Body of pancreas (tissue), 4 donors: ENCODE data around the gene SORL1. TPM values are rescaled to one million over a fixed set of nuclear protein-coding genes. Genes with fewer than 3 reads are reported as not detected.

ENCODE experiments used
- ATAC-seq: fragments of 150-250 bp; one replicate; pipeline ENCODE4 v1.9.1; 2016
- DNase-seq, 4 donors: peaks; one replicate each; pipeline ENCODE4 v3.0.0-alpha.2; 2019
- H3K27ac ChIP-seq, 4 donors: fragments of 200-600 bp; sonication (generic); 1 replicate in 3 of 4; 2 replicates in 1 of 4; pipeline versions ENCODE4 v1.5.1 to v1.6.1; 2016 to 2019; ENCODE audit warnings: mild to moderate bottlenecking in 1 of 4, mixed read lengths in 1 of 4, moderate library complexity in 1 of 4
- H3K27me3 ChIP-seq, 2 donors: fragments of 200-600 bp; sonication (generic); one replicate each; pipeline ENCODE4 v1.6.0; 2016; ENCODE audit warnings: mild to moderate bottlenecking in 1 of 2
- H3K36me3 ChIP-seq, 2 donors: fragments of 200-600 bp; sonication (generic); replicated peaks in 1 of 2; 2 replicates each; pipeline ENCODE4 v1.5.1; 2016; ENCODE audit warnings: low read depth in 2 of 2; ENCODE audit not compliant: insufficient read depth in 1 of 2
- H3K4me1 ChIP-seq: fragments of 200-600 bp; sonication (generic); one replicate; pipeline ENCODE4 v1.6.0; 2016
- H3K4me3 ChIP-seq, 2 donors: fragments of 200-600 bp; sonication (generic); 1 replicate in 1 of 2; 2 replicates in 1 of 2; pipeline ENCODE4 v1.5.1; 2016 to 2019
- H3K9me3 ChIP-seq, 3 donors: fragments of 200-600 bp; sonication (generic); 1 replicate in 2 of 3; 2 replicates in 1 of 3; pipeline ENCODE4 v1.5.1; 2016
- CTCF ChIP-seq, 7 experiments: fragments of 450-650 bp in 4 of 7; fragments of 200-600 bp in 3 of 7; sonication (generic) in 3 of 7; IDR thresholded peaks; one replicate each; pipeline ENCODE4 v1.5.1; 2016 to 2019; ENCODE audit warnings: antibody characterized with exemption in 7 of 7
- POLR2A ChIP-seq, 3 donors: fragments of 450-650 bp; IDR thresholded peaks; one replicate each; pipeline ENCODE4 v1.6.1; 2016; ENCODE audit warnings: antibody characterized with exemption in 3 of 3, mild to moderate bottlenecking in 2 of 3
- WGBS, 2 donors: methylation state at CpG; one replicate each; pipeline ENCODE4 v1.1.5; 2017; 5-methylcytosine and 5-hydroxymethylcytosine counted together
- intact Hi-C: fragments of 100-400 bp; cut with DNase I; formaldehyde crosslinking; loops from one replicate; pipeline ENCODE4 v1.15.1; 2023
- total RNA-seq, 2 donors: library from RNA; depleted of rRNA; stranded (reverse); fragments of >200 nt; gene quantifications; one replicate each; pipeline ENCODE4 v1.1.0, GENCODE V29; 2016

SORL1 gene
- total RNA-seq, 2 donors from 2014 or later: 25.1 to 26.5 TPM

GRCh38 chr11:121552644-121553043, 100.5 kb downstream of the SORL1 start:
- Histone ChIP-seq H3K4me3 (no peak overlapping the region), H3K4me1 (peaks cover 5% of the 10 kb centered on the region), H3K27me3 (no peaks in the 10 kb centered on the region), H3K36me3 (no peaks in the 10 kb centered on the region), H3K27ac (no peak overlapping the region), H3K9me3 (no peaks in the 10 kb centered on the region)
- TF ChIP-seq POLR2A (IDR thresholded peaks at IDR 0.05) (no peak), CTCF (IDR thresholded peaks at IDR 0.05) (no peak)
- DNase-seq: no peak
- intact Hi-C loops: no loop called here
- no peak for ATAC-seq
- WGBS, 2 donors: 72 to 81% methylated on average over 2 of the region's 2 CpGs

DNA sequence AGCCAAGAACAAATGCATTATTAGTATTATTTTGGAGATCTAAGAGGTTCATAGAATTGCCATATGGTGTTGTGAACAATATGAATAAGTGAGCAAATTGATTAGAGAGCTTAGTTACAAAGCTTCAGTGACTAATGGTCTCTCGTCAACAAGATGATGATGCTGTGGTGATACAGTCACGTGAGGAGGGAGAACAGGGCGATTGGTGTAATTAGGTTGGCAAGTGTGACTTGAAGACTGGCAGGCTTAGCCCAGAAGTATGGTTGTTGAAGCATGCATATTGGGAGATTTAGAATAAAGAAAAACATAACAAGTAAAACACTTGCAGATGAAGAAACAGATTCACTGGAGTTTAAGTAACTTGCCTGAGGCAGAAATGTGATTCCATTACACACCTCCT, 101.3 kb downstream of the SORL1 start:
- intact Hi-C loops: no loop called here
- no peaks in the 10 kb centered on the region for H3K9me3 ChIP-seq
- no peak overlapping the region for H3K4me3 ChIP-seq
- H3K27ac ChIP-seq: no peak overlapping the region
- no peaks in the 10 kb centered on the region for H3K36me3 ChIP-seq
- H3K27me3 ChIP-seq: no peaks in the 10 kb centered on the region
- peaks cover 5% of the 10 kb centered on the region for H3K4me1 ChIP-seq
- 60 to 78% methylated on average over 3 of the region's 3 CpGs for WGBS, 2 donors
- ATAC-seq (no peak), DNase-seq (no peak)
- TF ChIP-seq POLR2A (IDR thresholded peaks at IDR 0.05) (no peak), CTCF (IDR thresholded peaks at IDR 0.05) (no peak)

DNA sequence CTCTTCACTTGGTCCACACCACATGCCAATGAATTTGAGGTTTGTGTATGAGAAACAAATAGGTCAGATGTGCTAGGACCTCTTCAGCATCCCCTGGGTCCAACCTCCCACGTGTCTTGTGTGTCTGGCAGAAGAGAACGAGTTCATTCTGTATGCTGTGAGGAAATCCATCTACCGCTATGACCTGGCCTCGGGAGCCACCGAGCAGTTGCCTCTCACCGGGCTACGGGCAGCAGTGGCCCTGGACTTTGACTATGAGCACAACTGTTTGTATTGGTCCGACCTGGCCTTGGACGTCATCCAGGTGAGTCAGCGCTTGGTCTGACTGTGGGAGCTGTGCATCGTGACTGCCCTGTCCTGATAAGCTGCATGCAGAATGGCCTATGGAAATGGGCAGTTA, 101.7 kb downstream of the SORL1 start:
- no peaks in the 10 kb centered on the region for H3K9me3 ChIP-seq
- WGBS, 2 donors: 4 to 32% methylated on average over 5 to 11 of the region's 11 CpGs
- H3K36me3 ChIP-seq: no peaks in the 10 kb centered on the region
- peaks cover 5% of the 10 kb centered on the region for H3K4me1 ChIP-seq
- peak; percentile 71 for ATAC-seq
- intact Hi-C loops: no loop called here
- TF ChIP-seq CTCF (IDR thresholded peaks at IDR 0.05): no peak
- no peak for TF ChIP-seq POLR2A (IDR thresholded peaks at IDR 0.05)
- H3K27ac ChIP-seq: no peak overlapping the region
- H3K4me3 ChIP-seq: no peak overlapping the region
- DNase-seq: peak; percentile 67 to 84 (median 78)
- H3K27me3 ChIP-seq: no peaks in the 10 kb centered on the region

DNA sequence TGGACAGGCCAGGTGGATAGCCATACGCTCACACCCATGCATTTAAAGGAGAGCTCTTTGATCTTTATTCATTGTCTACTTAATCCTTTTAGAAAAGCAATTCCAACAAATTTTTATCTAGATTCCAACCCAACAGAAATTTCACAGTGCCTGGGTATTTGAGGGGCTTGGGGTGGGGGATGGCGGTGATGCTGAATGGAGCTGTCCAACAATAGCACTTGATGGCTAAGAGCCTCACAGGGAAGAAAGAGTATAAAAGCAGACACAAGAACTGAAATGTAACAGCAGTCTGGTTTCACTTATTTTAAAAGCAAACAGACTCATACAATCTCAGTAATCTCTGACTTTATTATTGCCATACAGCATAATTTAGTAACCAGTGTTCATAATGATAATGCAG, 102.4 kb downstream of the SORL1 start:
- H3K9me3 ChIP-seq: no peaks in the 10 kb centered on the region
- TF ChIP-seq CTCF (IDR thresholded peaks at IDR 0.05) (no peak), POLR2A (IDR thresholded peaks at IDR 0.05) (no peak)
- H3K4me3 ChIP-seq: no peak overlapping the region
- no peaks in the 10 kb centered on the region for H3K27me3 ChIP-seq
- peaks cover 5% of the 10 kb centered on the region for H3K4me1 ChIP-seq
- DNase-seq: no peak
- no peaks in the 10 kb centered on the region for H3K36me3 ChIP-seq
- ATAC-seq: no peak
- intact Hi-C loops: no loop called here
- 85 to 87% methylated on average over 2 of the region's 2 CpGs for WGBS, 2 donors
- no peak overlapping the region for H3K27ac ChIP-seq

DNA sequence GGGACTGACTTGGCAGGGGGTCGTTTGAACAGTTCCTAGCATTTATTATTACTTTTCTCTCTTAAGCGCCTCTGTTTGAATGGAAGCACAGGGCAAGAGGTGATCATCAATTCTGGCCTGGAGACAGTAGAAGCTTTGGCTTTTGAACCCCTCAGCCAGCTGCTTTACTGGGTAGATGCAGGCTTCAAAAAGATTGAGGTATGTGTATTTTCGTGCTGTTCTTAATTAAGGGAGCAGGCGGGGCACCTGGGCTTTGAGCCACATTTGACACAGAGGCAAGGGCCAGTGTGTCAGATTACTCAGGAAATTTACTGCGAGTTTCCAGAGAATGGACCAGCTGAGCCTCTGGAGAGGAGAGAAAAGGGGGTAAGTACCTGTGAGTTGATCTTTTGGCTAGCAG, 103.0 kb downstream of the SORL1 start:
- Histone ChIP-seq H3K36me3 (no peaks in the 10 kb centered on the region), H3K9me3 (no peaks in the 10 kb centered on the region), H3K4me1 (peaks cover 5% of the 10 kb centered on the region), H3K27ac (no peak overlapping the region), H3K4me3 (no peak overlapping the region), H3K27me3 (no peaks in the 10 kb centered on the region)
- DNase-seq: no peak
- TF ChIP-seq POLR2A (IDR thresholded peaks at IDR 0.05): no peak
- no peak for TF ChIP-seq CTCF (IDR thresholded peaks at IDR 0.05)
- intact Hi-C loops: no loop called here
- 41 to 46% methylated on average over 5 of the region's 5 CpGs for WGBS, 2 donors
- ATAC-seq: no peak
